Parathyroid adenoma (tissue), 2 donors: ENCODE data around the gene KIFC3.
"Not testable (repeated sequence)": the region's sequence is repeated elsewhere in the genome, so short reads cannot be mapped to it uniquely, and the experiment has no call there.

Source experiments
- H2AFZ ChIP-seq: fragments of 300-600 bp; sonication (generic); one replicate; pipeline ENCODE4 v1.7.0; 2017; ENCODE audit warnings: antibody characterized with exemption, mild to moderate bottlenecking
- H3K27ac ChIP-seq: fragments of 300-600 bp; sonication (generic); one replicate; pipeline ENCODE4 v1.7.0; 2017
- H3K27me3 ChIP-seq: fragments of 300-600 bp; sonication (generic); one replicate; pipeline ENCODE4 v1.7.0; 2017; ENCODE audit warnings: low read length; ENCODE audit not compliant: control insufficient read depth, insufficient read depth
- H3K36me3 ChIP-seq: fragments of 300-600 bp; sonication (generic); one replicate; pipeline ENCODE4 v1.7.0; 2017; ENCODE audit warnings: low read length; ENCODE audit not compliant: control insufficient read depth, insufficient read depth
- H3K4me1 ChIP-seq: fragments of 300-600 bp; sonication (generic); one replicate; pipeline ENCODE4 v1.7.0; 2017; ENCODE audit warnings: control low read depth
- H3K4me2 ChIP-seq: fragments of 300-600 bp; sonication (generic); one replicate; pipeline ENCODE4 v1.7.0; 2017; ENCODE audit warnings: low read length
- H3K4me3 ChIP-seq: fragments of 300-600 bp; sonication (generic); one replicate; pipeline ENCODE4 v1.7.0; 2017; ENCODE audit warnings: low read depth, low read length
- H3K79me2 ChIP-seq: fragments of 300-600 bp; sonication (generic); one replicate; pipeline ENCODE4 v1.7.0; 2017; ENCODE audit warnings: control low read depth
- H3K9ac ChIP-seq: fragments of 300-600 bp; sonication (generic); one replicate; pipeline ENCODE4 v1.7.0; 2017; ENCODE audit warnings: mild to moderate bottlenecking
- H3K9me3 ChIP-seq: fragments of 300-600 bp; sonication (generic); one replicate; pipeline ENCODE4 v1.7.0; 2017; ENCODE audit warnings: low read length; ENCODE audit not compliant: control insufficient read depth
- TF ChIP-seq, protein P1 (sequence below): fragments of 300-600 bp; sonication (generic); IDR thresholded peaks from one replicate; pipeline ENCODE4 v1.7.0; 2017; ENCODE audit warnings: antibody characterized with exemption, mild to moderate bottlenecking
- donor health status: primary hyperparathyroidism.

KIFC3 gene

GRCh38 chr16:57783116-57783515 is 19.2 kb downstream of the KIFC3 start:
- no peak overlapping the region for H3K9ac ChIP-seq
- H3K27me3 ChIP-seq = no peaks in the 10 kb centered on the region
- no peaks in the 10 kb centered on the region for H3K36me3 ChIP-seq
- H3K4me2 ChIP-seq = no peak overlapping the region
- no peaks in the 10 kb centered on the region for H3K9me3 ChIP-seq
- no peaks in the 10 kb centered on the region for H3K4me1 ChIP-seq
- TF ChIP-seq, protein P1, sequence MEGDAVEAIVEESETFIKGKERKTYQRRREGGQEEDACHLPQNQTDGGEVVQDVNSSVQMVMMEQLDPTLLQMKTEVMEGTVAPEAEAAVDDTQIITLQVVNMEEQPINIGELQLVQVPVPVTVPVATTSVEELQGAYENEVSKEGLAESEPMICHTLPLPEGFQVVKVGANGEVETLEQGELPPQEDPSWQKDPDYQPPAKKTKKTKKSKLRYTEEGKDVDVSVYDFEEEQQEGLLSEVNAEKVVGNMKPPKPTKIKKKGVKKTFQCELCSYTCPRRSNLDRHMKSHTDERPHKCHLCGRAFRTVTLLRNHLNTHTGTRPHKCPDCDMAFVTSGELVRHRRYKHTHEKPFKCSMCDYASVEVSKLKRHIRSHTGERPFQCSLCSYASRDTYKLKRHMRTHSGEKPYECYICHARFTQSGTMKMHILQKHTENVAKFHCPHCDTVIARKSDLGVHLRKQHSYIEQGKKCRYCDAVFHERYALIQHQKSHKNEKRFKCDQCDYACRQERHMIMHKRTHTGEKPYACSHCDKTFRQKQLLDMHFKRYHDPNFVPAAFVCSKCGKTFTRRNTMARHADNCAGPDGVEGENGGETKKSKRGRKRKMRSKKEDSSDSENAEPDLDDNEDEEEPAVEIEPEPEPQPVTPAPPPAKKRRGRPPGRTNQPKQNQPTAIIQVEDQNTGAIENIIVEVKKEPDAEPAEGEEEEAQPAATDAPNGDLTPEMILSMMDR = no peak
- H3K27ac ChIP-seq = no peak overlapping the region
- no peak overlapping the region for H3K4me3 ChIP-seq
- H2AFZ ChIP-seq = no peak overlapping the region
- peaks cover 6% of the 10 kb centered on the region for H3K79me2 ChIP-seq

- H3K79me2 ChIP-seq, H3K9ac ChIP-seq, H3K4me3 ChIP-seq, H3K4me1 ChIP-seq, H3K27me3 ChIP-seq, H2AFZ ChIP-seq, H3K4me2 ChIP-seq, H3K36me3 ChIP-seq, H3K9me3 ChIP-seq, H3K27ac ChIP-seq: not testable (repeated sequence)
Observed at GRCh38 chr16:57782607-57783055, 19.7 kb downstream of the KIFC3 start.

GRCh38 chr16:57781741-57782606 is 20.3 kb downstream of the KIFC3 start:
- Histone ChIP-seq H3K79me2 (peaks cover 6% of the 10 kb centered on the region), H3K4me3 (no peak overlapping the region), H3K4me2 (no peak overlapping the region), H3K9me3 (no peaks in the 10 kb centered on the region), H3K36me3 (no peaks in the 10 kb centered on the region), H3K9ac (no peak overlapping the region), H3K27me3 (no peaks in the 10 kb centered on the region), H2AFZ (no peak overlapping the region), H3K4me1 (no peaks in the 10 kb centered on the region), H3K27ac (no peak overlapping the region)
- TF ChIP-seq, protein P1 = no peak

GRCh38 chr16:57781349-57781740 is 20.9 kb downstream of the KIFC3 start:
- Histone ChIP-seq H3K4me3 (no peak overlapping the region), H2AFZ (no peak overlapping the region), H3K9me3 (no peaks in the 10 kb centered on the region), H3K9ac (no peak overlapping the region), H3K4me1 (no peaks in the 10 kb centered on the region), H3K36me3 (no peaks in the 10 kb centered on the region), H3K27ac (no peak overlapping the region), H3K4me2 (no peak overlapping the region), H3K27me3 (no peaks in the 10 kb centered on the region), H3K79me2 (peaks cover 10% of the 10 kb centered on the region)
- TF ChIP-seq, protein P1 = no peak

- not testable (repeated sequence) for H3K4me1 ChIP-seq, H3K4me2 ChIP-seq, H3K36me3 ChIP-seq, H3K9ac ChIP-seq, H2AFZ ChIP-seq, H3K9me3 ChIP-seq, H3K27me3 ChIP-seq, H3K79me2 ChIP-seq, H3K4me3 ChIP-seq, H3K27ac ChIP-seq
Observed at GRCh38 chr16:57779836-57780235, 22.5 kb downstream of the KIFC3 start.
